Measurements from ENCODE around the gene MACROD2.

DNA sequence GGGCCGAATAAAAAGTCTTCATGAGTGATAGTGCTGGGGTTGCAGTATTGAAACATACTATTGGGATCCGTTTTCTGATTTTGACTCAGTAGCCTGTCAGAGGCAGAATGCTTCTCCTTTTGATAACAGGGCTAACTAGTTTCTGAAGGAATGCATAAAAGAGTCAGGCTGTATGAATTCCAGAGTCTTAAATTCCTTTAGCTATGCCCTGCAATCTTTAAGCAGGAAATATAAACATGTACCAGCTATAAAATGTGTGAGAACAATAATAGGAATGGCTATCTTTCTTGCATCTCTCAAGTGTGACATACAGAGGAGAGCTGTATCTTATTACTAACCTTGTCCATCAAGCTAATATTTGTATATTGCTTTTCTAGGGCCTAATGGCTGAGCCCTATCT, 1660.8 kb downstream of the MACROD2 start:
- TF ChIP-seq POLR2A (IDR thresholded peaks at IDR 0.05; ENCODE audit: low read depth, low read length) (no peak), POLR2AphosphoS5 (IDR thresholded peaks at IDR 0.05; ENCODE audit: low read depth, low read length) (no peak), TAF1 (IDR thresholded peaks at IDR 0.05; ENCODE audit: low read depth, low read length) (no peak)
